GM12878 (cell line): ENCODE results near the gene ACTA2. TPM values are rescaled to one million over a fixed set of nuclear protein-coding genes. Genes with fewer than 3 reads are reported as not detected.

Experiments used
- ATAC-seq: fragments of 200-7000 bp; cut with Tn5 transposase; 3 replicates; pipeline ENCODE4 v1.9.1; 2020; ENCODE audit warnings: mild to moderate bottlenecking, moderate library complexity
- BruUV-seq: library from RNA; stranded (reverse); fragments of 400-500 nt; replicated peaks from 2 replicates; lab custom pipeline; 2021; lab: Mats Ljungman, UMichigan
- CTCF ChIA-PET: fragments of 300-600 bp; sonication (Branson Sonifier 250); formaldehyde crosslinking; extraction: SDS; loops from one replicate; lab custom pipeline; 2021; ENCODE audit warnings: inconsistent platforms; lab: Yijun Ruan, JAX
- POLR2A ChIA-PET: fragments of 350-600 bp; formaldehyde crosslinking; extraction: SDS; loops from one replicate; lab custom pipeline; 2021; ENCODE audit warnings: inconsistent platforms; lab: Charles Lee
- RAD21 ChIA-PET: fragments of 300-600 bp; sonication (Branson Sonifier 250); formaldehyde crosslinking; loops from one replicate; lab custom pipeline; 2023; ENCODE audit warnings: antibody characterized with exemption; ENCODE audit not compliant: unreplicated experiment; lab: Charles Lee
- SMC1A ChIA-PET: fragments of 300-600 bp; sonication (Branson Sonifier 250); formaldehyde crosslinking; loops from one replicate; lab custom pipeline; 2023; ENCODE audit not compliant: unreplicated experiment, uncharacterized antibody; lab: Charles Lee
- DNase-seq: peaks from one replicate; pipeline ENCODE4 v3.0.0-alpha.2; 2011; ENCODE audit warnings: low read depth, low spot score
- FAIRE-seq: peaks from 3 replicates; lab custom pipeline; 2011; peaks lifted over from hg19 to GRCh38; lab: Jason Lieb, UNC
- H2AFZ ChIP-seq: 2 replicates; pipeline ENCODE4 v1.6.0; 2011; ENCODE audit warnings: low read depth, low read length, control low read depth; ENCODE audit not compliant: control insufficient read depth
- H3K27ac ChIP-seq: 2 replicates; pipeline ENCODE4 v1.5.1; 2011; ENCODE audit warnings: control low read depth; ENCODE audit not compliant: control insufficient read depth, insufficient read depth
- H3K27me3 ChIP-seq, 2 experiments: replicated peaks in 1 of 2; 2 replicates each; pipeline versions ENCODE4 v1.6.0 to v1.6.1; 2011; ENCODE audit warnings: low read length in 1 of 2; ENCODE audit not compliant: control insufficient read depth in 2 of 2, insufficient read depth in 2 of 2
- H3K36me3 ChIP-seq, 2 experiments: 2 replicates each; pipeline ENCODE4 v1.5.1; 2011; ENCODE audit warnings: low read length in 1 of 2; ENCODE audit not compliant: control insufficient read depth in 2 of 2, insufficient read depth in 2 of 2
- H3K4me1 ChIP-seq: 2 replicates; pipeline ENCODE4 v1.6.1; 2011; ENCODE audit warnings: mild to moderate bottlenecking, low read length, moderate library complexity, mixed read lengths; ENCODE audit not compliant: control insufficient read depth, insufficient read depth
- H3K4me2 ChIP-seq: 2 replicates; pipeline ENCODE4 v1.6.0; 2011; ENCODE audit warnings: control low read depth; ENCODE audit not compliant: control insufficient read depth, insufficient read depth
- H3K4me3 ChIP-seq: fragments of 200-600 bp; sonication (generic); 2 replicates; pipeline ENCODE4 v1.5.1; 2016
- H3K79me2 ChIP-seq: 2 replicates; pipeline ENCODE4 v1.6.0; 2011; ENCODE audit warnings: low read length; ENCODE audit not compliant: control insufficient read depth, insufficient read depth
- H3K9ac ChIP-seq: 2 replicates; pipeline ENCODE4 v1.8.0; 2011; ENCODE audit warnings: low read length, control low read depth, mixed read lengths; ENCODE audit not compliant: control insufficient read depth, insufficient read depth
- H3K9me3 ChIP-seq: replicated peaks from 3 replicates; pipeline ENCODE4 v1.5.1; 2011; ENCODE audit warnings: mild to moderate bottlenecking, low read length; ENCODE audit not compliant: control insufficient read depth, insufficient read depth
- H4K20me1 ChIP-seq: 2 replicates; pipeline ENCODE4 v1.6.0; 2011; ENCODE audit not compliant: control insufficient read depth, insufficient read depth
- BMI1 ChIP-seq: fragments of 450-650 bp; IDR thresholded peaks from 2 replicates; pipeline ENCODE4 v1.6.1; 2016; ENCODE audit warnings: mild to moderate bottlenecking, moderate library complexity, borderline replicate concordance
- EP300 ChIP-seq, 2 experiments: fragments of 150-350 bp in 1 of 2; IDR thresholded peaks; 2 replicates each; pipeline ENCODE4 v1.6.1; 2011 to 2012; ENCODE audit warnings: low read depth in 2 of 2, low read length in 2 of 2, borderline replicate concordance in 1 of 2, improper control_type of control experiment in 1 of 2, inconsistent platforms in 1 of 2; ENCODE audit not compliant: control insufficient read depth in 1 of 2
- IKZF2 ChIP-seq, 2 experiments: fragments of 450-650 bp; IDR thresholded peaks; 2 replicates each; pipeline ENCODE4 v1.6.1; 2017; ENCODE audit warnings: mild to moderate bottlenecking in 2 of 2, moderate library complexity in 2 of 2
- MTA2 ChIP-seq: fragments of 450-650 bp; IDR thresholded peaks from 2 replicates; pipeline ENCODE4 v1.6.1; 2016; ENCODE audit warnings: low read depth, mild to moderate bottlenecking, moderate library complexity
- POLR2AphosphoS2 ChIP-seq: IDR thresholded peaks from 2 replicates; pipeline ENCODE4 v1.6.1; 2011; ENCODE audit warnings: low read depth, mild to moderate bottlenecking, low read length, improper control_type of control experiment, moderate library complexity
- WGBS: methylation state at CpG from one replicate; pipeline ENCODE4 v1.1.6; 2016; ENCODE audit warnings: low lambda C conversion rate; ENCODE audit not compliant: insufficient replicate concordance, insufficient coverage; ENCODE audit errors: missing lambda C conversion rate; 5-methylcytosine and 5-hydroxymethylcytosine counted together
- in situ Hi-C: fragments of 300-500 bp; cut with MboI; formaldehyde crosslinking; loops from 9 replicates; pipeline ENCODE4 v1.14.3; 2018; ENCODE audit warnings: mixed read lengths
- intact Hi-C: fragments of 100-400 bp; cut with micrococcal nuclease; formaldehyde crosslinking; loops from one replicate; pipeline ENCODE4 v1.14.2; 2022; ENCODE audit not compliant: unreplicated experiment
- polyA plus RNA-seq, 11 experiments: library from polyadenylated mRNA; depleted of rRNA in 4 of 11; unstranded in 6 of 11; stranded (reverse) in 5 of 11; fragments of >200 nt; fragmentation: Nextera tagmentation in 4 of 11; fragmentation: Illumina TruSeq in 1 of 11; extraction: Ambion mirVana in 4 of 11; extraction: Trizol in 1 of 11; gene quantifications; 1 replicate in 1 of 11; 2 replicates in 10 of 11; pipeline versions ENCODE4 v1.2.1 to v1.2.3, GENCODE V29; 2011 to 2016; ENCODE audit warnings: inconsistent platforms in 2 of 11, missing spikeins in 2 of 11, low read depth in 1 of 11
- total RNA-seq, 4 experiments: library from RNA; depleted of rRNA in 3 of 4; stranded (reverse); fragments of >200 nt in 3 of 4; fragmentation: Illumina TruSeq in 1 of 4; extraction: Trizol in 1 of 4; gene quantifications; 2 replicates each; pipeline versions ENCODE4 v1.2.1 to v1.2.3, GENCODE V29; 2013 to 2021
- TF ChIP-seq, protein P1 (sequence below): fragments of 450-650 bp; IDR thresholded peaks from 2 replicates; pipeline ENCODE4 v1.6.1; 2017; ENCODE audit warnings: mild to moderate bottlenecking, moderate library complexity
- TF ChIP-seq, protein P2 (sequence below): fragments of 450-650 bp; IDR thresholded peaks from 2 replicates; pipeline ENCODE4 v1.6.1; 2016; ENCODE audit warnings: mild to moderate bottlenecking

ACTA2 gene
- total and polyA plus RNA-seq, 10 of the 15 experiments (the other 5 are each of a cell fraction or from before 2014, with no cell fraction given) = 7.4 to 78.2 (median 32.4) TPM

DNA sequence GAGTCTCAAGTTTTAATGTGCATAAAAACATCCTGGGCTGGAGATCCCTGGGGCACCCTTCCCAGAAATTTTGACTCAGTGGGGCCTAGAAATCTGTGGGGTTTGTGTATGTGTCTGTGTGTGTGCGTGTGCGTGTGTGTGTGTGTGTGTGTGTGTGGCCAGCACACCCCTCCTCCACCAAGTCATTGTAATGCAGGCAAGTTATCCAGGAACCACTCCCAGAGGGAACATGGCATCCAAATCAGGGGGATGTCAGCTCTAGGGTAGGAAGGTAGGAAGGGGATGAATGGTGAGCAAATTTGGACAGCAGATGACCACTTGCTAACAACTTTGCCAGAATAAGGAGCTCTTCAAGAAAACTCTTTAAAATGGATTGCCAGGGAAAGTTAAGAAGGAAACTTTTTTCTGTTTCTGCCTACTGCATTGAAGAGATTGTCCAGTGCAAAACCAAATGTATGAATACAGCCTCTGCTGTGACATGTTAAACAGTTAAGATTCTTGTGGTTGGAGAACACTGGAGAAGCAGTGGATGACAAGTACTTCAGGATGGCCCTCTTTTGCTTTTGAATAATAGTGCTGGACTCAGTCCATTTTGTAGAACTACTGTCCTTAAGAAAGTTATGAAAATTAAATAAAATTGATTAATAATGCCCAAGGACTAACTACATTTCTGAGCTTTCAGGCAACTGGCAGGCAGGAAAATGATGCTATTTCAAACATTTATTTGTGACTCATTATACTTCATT lies 60.2 kb downstream of the ACTA2 start:
- ATAC-seq (no peak), DNase-seq (no peak), FAIRE-seq (no peak)
- ChIA-PET SMC1A (interaction anchor here (0.6 to 12.3 kb wide), 9 partner anchors 8 to 316 kb away, joined by 3 to 329 read pairs (median 4); partner anchors contain the start of gene STAMBPL1), CTCF (interaction anchor here (0.6 to 2.2 kb wide), 8 partner anchors 8 to 82 kb away, joined by 3 to 16 read pairs (median 4); no protein-coding TSS in a partner anchor), POLR2A (interaction anchor here (0.7 to 13.1 kb wide), 7 partner anchors 7 to 309 kb away, joined by 3 to 248 read pairs (median 3); partner anchors contain the start of gene RNLS), RAD21 (interaction anchor here (0.6 to 13.0 kb wide), 6 partner anchors 8 to 56 kb away, joined by 3 to 249 read pairs (median 4); no protein-coding TSS in a partner anchor)
- Histone ChIP-seq H2AFZ (no peak overlapping the region), H3K4me3 (no peak overlapping the region), H3K4me2 (peak overlapping the region; percentile 47; the same call in 1 of the 2 replicates), H4K20me1 (no peaks in the 10 kb centered on the region), H3K27me3 (no peaks in the 10 kb centered on the region), H3K27ac (no peak overlapping the region), H3K9me3 (no peaks in the 10 kb centered on the region), H3K4me1 (peaks cover 44% of the 10 kb centered on the region), H3K9ac (no peak overlapping the region), H3K79me2 (peaks cover 88% of the 10 kb centered on the region), H3K36me3 (no peaks in the 10 kb centered on the region)
- no TSS peak for BruUV-seq
- WGBS = 73% methylated on average over 2 of the region's 2 CpGs
- in situ Hi-C loops (no loop called here), intact Hi-C loops (no loop called here)
- TF ChIP-seq POLR2AphosphoS2 (no peak), IKZF2 (IDR thresholded peaks at IDR 0.05) (0 out of 4 replicates have a peak, but pooled peaks of 1 of the 2 experiments have one; percentile 5), MTA2 (no peak), EP300 (IDR thresholded peaks at IDR 0.05; ENCODE audit: borderline replicate concordance in 1 of 2, control insufficient read depth in 1 of 2, low read depth in 2 of 2, low read length in 2 of 2) (no peak), BMI1 (no peak)
- TF ChIP-seq, protein P1, sequence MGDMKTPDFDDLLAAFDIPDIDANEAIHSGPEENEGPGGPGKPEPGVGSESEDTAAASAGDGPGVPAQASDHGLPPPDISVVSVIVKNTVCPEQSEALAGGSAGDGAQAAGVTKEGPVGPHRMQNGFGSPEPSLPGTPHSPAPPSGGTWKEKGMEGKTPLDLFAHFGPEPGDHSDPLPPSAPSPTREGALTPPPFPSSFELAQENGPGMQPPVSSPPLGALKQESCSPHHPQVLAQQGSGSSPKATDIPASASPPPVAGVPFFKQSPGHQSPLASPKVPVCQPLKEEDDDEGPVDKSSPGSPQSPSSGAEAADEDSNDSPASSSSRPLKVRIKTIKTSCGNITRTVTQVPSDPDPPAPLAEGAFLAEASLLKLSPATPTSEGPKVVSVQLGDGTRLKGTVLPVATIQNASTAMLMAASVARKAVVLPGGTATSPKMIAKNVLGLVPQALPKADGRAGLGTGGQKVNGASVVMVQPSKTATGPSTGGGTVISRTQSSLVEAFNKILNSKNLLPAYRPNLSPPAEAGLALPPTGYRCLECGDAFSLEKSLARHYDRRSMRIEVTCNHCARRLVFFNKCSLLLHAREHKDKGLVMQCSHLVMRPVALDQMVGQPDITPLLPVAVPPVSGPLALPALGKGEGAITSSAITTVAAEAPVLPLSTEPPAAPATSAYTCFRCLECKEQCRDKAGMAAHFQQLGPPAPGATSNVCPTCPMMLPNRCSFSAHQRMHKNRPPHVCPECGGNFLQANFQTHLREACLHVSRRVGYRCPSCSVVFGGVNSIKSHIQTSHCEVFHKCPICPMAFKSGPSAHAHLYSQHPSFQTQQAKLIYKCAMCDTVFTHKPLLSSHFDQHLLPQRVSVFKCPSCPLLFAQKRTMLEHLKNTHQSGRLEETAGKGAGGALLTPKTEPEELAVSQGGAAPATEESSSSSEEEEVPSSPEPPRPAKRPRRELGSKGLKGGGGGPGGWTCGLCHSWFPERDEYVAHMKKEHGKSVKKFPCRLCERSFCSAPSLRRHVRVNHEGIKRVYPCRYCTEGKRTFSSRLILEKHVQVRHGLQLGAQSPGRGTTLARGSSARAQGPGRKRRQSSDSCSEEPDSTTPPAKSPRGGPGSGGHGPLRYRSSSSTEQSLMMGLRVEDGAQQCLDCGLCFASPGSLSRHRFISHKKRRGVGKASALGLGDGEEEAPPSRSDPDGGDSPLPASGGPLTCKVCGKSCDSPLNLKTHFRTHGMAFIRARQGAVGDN = no peak
- TF ChIP-seq, protein P2, sequence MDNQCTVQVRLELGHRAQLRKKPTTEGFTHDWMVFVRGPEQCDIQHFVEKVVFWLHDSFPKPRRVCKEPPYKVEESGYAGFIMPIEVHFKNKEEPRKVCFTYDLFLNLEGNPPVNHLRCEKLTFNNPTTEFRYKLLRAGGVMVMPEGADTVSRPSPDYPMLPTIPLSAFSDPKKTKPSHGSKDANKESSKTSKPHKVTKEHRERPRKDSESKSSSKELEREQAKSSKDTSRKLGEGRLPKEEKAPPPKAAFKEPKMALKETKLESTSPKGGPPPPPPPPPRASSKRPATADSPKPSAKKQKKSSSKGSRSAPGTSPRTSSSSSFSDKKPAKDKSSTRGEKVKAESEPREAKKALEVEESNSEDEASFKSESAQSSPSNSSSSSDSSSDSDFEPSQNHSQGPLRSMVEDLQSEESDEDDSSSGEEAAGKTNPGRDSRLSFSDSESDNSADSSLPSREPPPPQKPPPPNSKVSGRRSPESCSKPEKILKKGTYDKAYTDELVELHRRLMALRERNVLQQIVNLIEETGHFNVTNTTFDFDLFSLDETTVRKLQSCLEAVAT = no peak
